Peyer's patch (tissue), 4 donors: ENCODE measurements around the gene KIF1A.

Experiments used
- CTCF ChIP-seq, 6 experiments: fragments of 450-650 bp in 4 of 6; fragments of 200-600 bp in 2 of 6; sonication (generic) in 1 of 6; IDR thresholded peaks; one replicate each; pipeline ENCODE4 v1.5.1; 2017 to 2019; ENCODE audit warnings: antibody characterized with exemption in 6 of 6, mild to moderate bottlenecking in 3 of 6, moderate library complexity in 1 of 6
- POLR2A ChIP-seq, 2 donors: fragments of 450-650 bp; IDR thresholded peaks; one replicate each; pipeline ENCODE4 v1.5.1; 2017; ENCODE audit warnings: antibody characterized with exemption in 2 of 2, mild to moderate bottlenecking in 2 of 2, moderate library complexity in 2 of 2

- TF ChIP-seq CTCF (IDR thresholded peaks at IDR 0.05) (no peak), POLR2A (IDR thresholded peaks at IDR 0.05) (no peak)
These were observed 92.6 kb downstream of the KIF1A start for GRCh38 chr2:240727439-240727838.
